Gastroesophageal sphincter (tissue), 2 donors: ENCODE measurements around the gene TIMM13.

Source experiments
- EP300 ChIP-seq: sonication (generic); formaldehyde crosslinking; IDR thresholded peaks from one replicate; pipeline ENCODE4 v1.6.1; 2017; ENCODE audit warnings: antibody characterized with exemption, mild to moderate bottlenecking
- POLR2A ChIP-seq, 2 donors: fragments of 450-650 bp; IDR thresholded peaks; one replicate each; pipeline ENCODE4 v1.6.1; 2017; ENCODE audit warnings: antibody characterized with exemption in 2 of 2, mild to moderate bottlenecking in 2 of 2, moderate library complexity in 1 of 2

- TF ChIP-seq POLR2A (IDR thresholded peaks at IDR 0.05), result no peak
- TF ChIP-seq EP300, result no peak
Observed at GRCh38 chr19:2436384-2436783, 9.0 kb upstream of the TIMM13 start.
